Measurements from ENCODE around the gene FGF12.
"Not testable (repeated sequence)": the region's sequence is repeated elsewhere in the genome, so short reads cannot be mapped to it uniquely, and the experiment has no call there.

Gene FGF12

GRCh38 chr3:192727032-192727847 is at the start of gene FGF12:
Gene FGF12, minus strand, starts transcription at chr3:192727541.
- no peak for DNase-seq

DNA sequence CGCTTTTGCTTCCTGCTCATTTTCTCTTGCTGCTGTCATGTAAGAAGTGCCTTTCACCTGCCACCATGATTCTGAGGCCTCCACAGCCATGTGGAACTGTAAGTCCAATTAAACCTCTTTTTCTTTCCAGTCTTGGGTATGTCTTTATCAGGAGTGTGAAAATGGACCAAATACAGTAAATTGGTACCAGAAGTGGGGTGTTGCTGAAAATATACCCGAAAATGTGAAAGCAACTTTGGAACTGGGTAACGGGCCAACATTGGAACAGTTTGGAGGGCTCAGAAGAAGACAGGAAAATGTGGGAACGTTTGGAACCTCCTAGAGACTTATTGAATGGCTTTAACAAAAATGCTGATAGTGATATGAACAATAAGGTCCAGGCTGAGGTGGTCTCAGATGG is 47.0 kb upstream of the FGF12 start:
- DNase-seq: not testable (repeated sequence)

DNA sequence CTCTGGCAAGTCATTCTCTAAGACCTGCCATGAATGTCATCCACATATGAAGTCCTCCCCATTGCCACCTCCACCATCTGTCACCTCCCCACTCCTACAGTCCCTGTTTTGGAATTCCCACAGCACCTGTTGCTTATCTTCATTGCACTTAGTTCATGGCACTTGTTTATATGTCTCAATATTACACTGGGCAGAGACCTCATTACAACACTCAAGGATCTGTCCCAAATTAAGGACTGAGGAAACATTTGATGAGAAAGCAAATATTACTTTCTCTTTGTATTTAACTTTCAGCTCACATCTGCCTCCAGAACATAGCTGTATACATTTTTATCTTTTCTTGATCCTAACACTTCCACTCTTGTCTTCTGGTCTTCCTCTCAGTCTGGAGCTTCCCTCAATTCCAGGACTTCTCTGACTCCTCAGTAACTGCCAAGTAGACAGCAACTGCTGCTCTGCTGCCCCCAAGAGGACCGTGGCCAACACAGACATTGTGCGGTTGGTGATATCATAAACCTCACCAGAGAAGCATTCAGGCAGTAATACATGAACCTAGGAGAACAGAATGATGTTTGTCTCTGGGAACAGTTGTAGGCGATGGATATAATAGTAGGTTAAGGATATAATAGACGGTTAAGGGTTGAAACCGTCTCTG is 45.0 kb upstream of the FGF12 start:
- DNase-seq: no peak

- DNase-seq: no peak
These were observed 31.3 kb upstream of the FGF12 start for GRCh38 chr3:192758654-192759053.

- DNase-seq: no peak
These were observed 23.8 kb upstream of the FGF12 start for GRCh38 chr3:192751148-192751547.

GRCh38 chr3:192750201-192750600 is 22.9 kb upstream of the FGF12 start:
- DNase-seq: no peak

- DNase-seq: no peak
These were observed 20.4 kb upstream of the FGF12 start for GRCh38 chr3:192747746-192748145.

- no peak for DNase-seq
These were observed 19.8 kb upstream of the FGF12 start for GRCh38 chr3:192747145-192747544.

GRCh38 chr3:192745150-192745549 is 17.8 kb upstream of the FGF12 start:
- no peak for DNase-seq

DNA sequence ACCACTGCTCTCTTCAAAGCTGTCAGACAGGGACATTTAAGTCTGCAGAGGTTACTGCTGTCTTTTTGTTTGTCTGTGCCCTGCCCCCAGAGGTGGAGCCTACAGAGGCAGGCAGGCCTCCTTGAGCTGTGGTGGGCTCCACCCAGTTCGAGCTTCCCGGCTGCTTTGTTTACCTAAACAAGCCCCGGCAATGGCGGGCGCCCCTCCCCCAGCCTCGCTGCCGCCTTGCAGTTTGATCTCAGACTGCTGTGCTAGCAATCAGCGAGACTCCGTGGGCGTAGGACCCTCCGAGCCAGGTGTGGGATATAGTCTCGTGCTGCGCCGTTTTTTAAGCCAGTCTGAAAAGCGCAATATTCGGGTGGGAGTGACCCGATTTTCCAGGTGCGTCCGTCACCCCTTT is 17.3 kb upstream of the FGF12 start:
- DNase-seq: not testable (repeated sequence)

DNA sequence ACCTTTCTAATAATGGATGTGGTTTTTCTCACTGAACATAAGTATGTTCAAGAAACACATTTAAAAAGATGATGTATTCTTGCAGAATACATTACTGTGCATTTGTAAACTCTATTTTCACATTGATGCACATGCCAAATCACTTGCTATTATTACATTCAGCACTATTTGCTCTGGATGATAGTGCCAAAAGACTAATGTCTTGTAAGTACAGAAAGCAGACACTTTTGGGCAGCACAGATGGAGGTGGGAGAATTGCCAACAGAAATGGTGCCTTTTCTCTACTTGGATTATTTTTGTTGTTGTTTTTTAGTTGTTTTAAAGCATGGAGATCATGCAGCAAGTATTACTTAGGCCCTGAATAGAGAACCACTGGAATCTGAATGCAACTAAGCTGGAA is 10.2 kb upstream of the FGF12 start:
- DNase-seq: no peak

DNA sequence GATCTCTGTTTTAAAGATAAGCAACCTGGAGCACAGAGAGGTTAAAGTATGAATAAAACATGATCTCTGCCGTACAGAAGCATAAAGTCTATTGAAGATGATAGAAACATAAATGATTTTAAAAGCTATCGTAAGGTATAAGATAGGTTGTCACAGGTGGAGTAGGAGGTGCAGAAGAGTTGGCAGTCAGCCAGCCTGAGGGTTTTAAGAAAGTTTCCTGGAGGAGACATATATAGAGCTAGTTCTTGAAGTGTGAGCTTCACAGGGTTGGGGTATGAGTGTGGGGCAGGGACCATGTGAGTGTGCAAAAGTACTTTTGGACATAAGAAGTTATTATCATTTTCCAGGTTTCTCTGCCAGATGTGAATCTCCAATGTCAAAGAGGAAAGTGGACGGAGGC is 3.9 kb upstream of the FGF12 start:
- no peak for DNase-seq

DNA sequence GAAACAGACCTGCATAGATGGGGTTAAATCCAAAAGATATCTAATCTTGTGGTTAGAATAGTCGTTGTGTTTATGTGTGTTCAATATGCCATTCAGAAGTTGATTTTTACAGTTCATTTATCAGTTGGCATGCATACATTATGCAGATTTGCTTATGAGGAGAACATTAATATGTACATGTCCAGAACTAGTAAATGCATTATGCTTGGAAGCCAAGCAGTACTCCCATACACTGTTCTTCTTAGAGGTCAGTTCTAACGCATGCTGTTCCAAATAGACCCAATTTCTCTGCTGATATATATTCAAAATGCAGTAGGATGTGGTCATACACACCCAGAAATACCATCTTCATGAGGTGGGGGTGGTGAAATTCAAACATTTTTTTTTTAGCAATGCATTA is 956 bp downstream of the FGF12 start:
- no peak for DNase-seq

- DNase-seq: no peak
These were observed 7.4 kb downstream of the FGF12 start for GRCh38 chr3:192719964-192720363.

GRCh38 chr3:192718156-192718555 is 9.2 kb downstream of the FGF12 start:
- no peak for DNase-seq

GRCh38 chr3:192715126-192715525 is 12.2 kb downstream of the FGF12 start:
- no peak for DNase-seq

DNA sequence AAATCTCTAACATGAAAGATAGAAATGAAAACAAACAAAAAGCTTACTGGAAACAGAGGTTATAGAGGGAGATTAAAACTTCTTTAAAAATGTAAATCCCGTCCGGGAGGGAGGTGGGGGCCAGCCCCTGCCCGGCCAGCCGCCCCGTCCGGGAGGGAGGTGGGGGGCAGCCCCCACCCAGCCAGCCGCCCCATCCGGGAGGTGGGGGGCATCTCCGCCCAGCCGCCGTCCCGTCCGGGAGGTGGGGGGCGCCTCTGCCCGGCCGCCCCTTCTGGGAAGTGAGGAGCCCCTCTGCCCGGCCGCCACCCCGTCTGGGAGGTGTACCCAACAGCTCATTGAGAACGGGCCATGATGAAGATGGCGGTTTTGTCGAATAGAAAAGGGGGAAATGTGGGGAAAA is 16.2 kb downstream of the FGF12 start:
- not testable (repeated sequence) for DNase-seq

- DNase-seq: no peak
These were observed 17.0 kb downstream of the FGF12 start for GRCh38 chr3:192710366-192710765.

DNA sequence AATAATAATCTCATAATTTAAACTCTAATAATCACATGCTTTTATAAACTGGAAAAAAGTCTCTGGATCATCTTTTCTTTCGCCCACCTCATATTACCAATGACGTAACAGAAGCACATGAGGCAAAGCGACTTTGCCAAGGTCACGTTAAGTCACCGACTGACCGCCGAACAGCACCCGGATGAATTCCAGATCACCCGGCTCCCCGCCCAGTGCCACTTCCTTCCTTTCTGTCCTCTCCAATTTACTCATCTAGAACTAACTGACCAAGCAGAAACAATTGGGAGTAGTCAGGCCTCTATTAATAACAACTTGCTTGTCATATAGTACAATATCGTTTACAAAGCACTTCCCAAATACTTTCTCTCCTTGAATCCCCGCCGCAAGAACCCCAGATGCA is 21.1 kb downstream of the FGF12 start:
- DNase-seq: no peak

- DNase-seq: no peak
These were observed 26.5 kb downstream of the FGF12 start for GRCh38 chr3:192700885-192701284.

DNA sequence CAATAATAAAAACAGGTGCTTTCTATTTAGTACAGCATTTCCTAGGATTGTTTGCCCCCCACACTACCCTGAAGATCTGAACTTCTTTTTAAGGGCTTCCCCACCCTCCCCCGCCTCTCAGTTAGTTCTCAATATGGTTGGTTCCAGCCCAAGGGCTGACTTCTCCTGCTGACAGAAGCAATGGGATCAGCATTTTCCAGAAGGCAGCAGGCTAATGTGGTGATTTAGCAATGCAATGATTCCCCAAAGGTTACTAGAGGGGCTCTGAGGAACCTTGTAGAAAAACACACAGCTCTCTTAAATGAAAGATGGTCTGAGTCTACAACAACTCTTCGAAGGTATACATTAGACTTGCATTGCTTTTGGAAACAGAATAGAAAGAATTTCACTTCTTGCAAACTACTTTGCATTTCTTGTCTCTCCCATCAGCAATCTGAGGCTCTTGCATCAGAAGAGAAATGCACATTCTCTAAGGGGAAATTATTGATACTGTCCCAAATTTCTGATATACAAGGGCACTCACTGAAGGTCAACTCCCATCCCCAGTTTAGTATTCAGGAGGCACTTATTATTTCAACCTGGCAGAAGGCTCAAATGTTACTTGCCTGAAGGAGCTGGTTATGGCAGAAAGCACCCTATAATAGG is 30.3 kb downstream of the FGF12 start:
- DNase-seq: no peak

GRCh38 chr3:192687488-192688152 is 39.7 kb downstream of the FGF12 start:
- no peak for DNase-seq

DNA sequence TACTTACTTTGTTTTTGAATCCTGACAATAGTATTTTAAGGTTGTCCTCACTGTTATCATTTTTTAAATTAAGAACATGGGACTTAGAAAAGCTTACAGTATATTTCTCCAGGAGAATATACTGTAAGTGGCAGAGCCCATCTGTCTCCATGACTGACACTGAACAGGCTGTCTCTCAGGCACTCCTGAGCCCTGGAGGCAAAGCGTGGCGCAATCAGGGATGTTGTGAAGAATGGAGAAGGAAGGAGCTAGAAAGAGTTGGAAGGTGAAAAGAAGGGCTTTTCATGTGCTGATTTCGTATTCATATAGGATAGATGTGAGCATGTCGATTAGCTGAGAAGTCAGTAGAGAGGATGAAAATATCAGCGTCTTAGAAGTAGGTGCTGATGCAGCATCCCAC is 41.5 kb downstream of the FGF12 start:
- no peak for DNase-seq

- DNase-seq: no peak
These were observed 43.2 kb downstream of the FGF12 start for GRCh38 chr3:192684151-192684550.

Data from CD4-positive, alpha-beta T cell treated with Interleukin-1 beta for 1 hour (primary cell).